ENCODE results near the gene LARP6. TPM values are rescaled to one million over a fixed set of nuclear protein-coding genes. Genes with fewer than 3 reads are reported as not detected.

Gene LARP6
- total and polyA plus RNA-seq, 2 of the 13 experiments (the other 11 are each of a cell fraction or from before 2014, with no cell fraction given): 2.9 to 8.2 TPM

DNA sequence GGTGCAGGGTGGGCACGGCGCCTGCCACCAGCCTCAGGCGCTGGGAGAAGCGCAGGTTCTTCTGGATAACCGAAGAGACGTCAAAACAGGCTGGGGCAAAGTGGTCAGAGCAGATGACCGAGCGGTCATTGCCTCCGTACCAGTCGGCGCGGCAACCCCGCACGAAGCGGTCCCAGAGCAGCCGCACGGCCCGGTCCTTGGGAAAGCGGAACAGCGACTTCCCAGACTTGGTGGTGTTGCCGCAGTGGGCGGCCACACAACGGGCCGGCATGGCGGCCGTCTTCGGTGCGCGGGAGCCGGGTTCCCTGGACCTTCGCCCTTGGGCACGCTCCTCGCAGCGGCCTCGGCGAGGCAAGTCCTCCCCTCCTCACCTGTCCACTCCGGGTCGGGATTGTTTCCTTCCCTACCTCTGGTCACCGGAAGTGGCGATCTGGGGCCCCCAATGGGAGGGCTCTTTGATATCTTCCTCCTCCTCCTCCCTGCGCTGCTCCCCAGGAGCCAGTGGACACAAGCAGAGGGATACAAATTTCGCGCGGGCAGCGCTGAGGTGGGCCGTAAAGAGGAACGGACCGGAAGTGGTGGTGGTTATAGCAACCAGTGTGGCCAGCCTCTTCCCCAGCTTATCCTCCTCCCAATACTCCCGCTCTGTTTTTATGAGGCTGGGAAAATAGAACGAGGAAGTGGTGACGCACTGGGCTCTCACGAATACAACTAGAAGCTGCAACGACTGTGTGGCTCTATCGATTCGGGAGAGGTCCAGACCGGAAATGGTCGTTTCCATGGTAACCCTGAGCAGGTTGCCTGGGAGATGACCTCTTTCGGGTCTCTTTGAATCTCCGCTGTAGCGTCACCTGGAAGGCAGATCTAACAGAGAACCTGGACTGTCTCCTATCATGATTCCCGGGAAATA lies 38.3 kb upstream of the LARP6 start, which contains the start of the genes LRRC49 and THAP10 (continued):
- TF ChIP-seq, protein P1, sequence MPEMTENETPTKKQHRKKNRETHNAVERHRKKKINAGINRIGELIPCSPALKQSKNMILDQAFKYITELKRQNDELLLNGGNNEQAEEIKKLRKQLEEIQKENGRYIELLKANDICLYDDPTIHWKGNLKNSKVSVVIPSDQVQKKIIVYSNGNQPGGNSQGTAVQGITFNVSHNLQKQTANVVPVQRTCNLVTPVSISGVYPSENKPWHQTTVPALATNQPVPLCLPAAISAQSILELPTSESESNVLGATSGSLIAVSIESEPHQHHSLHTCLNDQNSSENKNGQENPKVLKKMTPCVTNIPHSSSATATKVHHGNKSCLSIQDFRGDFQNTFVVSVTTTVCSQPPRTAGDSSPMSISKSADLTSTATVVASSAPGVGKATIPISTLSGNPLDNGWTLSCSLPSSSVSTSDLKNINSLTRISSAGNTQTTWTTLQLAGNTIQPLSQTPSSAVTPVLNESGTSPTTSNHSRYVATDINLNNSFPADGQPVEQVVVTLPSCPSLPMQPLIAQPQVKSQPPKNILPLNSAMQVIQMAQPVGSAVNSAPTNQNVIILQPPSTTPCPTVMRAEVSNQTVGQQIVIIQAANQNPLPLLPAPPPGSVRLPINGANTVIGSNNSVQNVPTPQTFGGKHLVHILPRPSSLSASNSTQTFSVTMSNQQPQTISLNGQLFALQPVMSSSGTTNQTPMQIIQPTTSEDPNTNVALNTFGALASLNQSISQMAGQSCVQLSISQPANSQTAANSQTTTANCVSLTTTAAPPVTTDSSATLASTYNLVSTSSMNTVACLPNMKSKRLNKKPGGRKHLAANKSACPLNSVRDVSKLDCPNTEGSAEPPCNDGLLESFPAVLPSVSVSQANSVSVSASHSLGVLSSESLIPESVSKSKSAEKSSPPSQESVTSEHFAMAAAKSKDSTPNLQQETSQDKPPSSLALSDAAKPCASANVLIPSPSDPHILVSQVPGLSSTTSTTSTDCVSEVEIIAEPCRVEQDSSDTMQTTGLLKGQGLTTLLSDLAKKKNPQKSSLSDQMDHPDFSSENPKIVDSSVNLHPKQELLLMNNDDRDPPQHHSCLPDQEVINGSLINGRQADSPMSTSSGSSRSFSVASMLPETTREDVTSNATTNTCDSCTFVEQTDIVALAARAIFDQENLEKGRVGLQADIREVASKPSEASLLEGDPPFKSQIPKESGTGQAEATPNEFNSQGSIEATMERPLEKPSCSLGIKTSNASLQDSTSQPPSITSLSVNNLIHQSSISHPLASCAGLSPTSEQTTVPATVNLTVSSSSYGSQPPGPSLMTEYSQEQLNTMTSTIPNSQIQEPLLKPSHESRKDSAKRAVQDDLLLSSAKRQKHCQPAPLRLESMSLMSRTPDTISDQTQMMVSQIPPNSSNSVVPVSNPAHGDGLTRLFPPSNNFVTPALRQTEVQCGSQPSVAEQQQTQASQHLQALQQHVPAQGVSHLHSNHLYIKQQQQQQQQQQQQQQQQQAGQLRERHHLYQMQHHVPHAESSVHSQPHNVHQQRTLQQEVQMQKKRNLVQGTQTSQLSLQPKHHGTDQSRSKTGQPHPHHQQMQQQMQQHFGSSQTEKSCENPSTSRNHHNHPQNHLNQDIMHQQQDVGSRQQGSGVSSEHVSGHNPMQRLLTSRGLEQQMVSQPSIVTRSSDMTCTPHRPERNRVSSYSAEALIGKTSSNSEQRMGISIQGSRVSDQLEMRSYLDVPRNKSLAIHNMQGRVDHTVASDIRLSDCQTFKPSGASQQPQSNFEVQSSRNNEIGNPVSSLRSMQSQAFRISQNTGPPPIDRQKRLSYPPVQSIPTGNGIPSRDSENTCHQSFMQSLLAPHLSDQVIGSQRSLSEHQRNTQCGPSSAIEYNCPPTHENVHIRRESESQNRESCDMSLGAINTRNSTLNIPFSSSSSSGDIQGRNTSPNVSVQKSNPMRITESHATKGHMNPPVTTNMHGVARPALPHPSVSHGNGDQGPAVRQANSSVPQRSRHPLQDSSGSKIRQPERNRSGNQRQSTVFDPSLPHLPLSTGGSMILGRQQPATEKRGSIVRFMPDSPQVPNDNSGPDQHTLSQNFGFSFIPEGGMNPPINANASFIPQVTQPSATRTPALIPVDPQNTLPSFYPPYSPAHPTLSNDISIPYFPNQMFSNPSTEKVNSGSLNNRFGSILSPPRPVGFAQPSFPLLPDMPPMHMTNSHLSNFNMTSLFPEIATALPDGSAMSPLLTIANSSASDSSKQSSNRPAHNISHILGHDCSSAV (CRISPR knock-in tag; IDR thresholded peaks at IDR 0.05; ENCODE audit: borderline replicate concordance): no peak
- no peak for TF ChIP-seq CEBPB (IDR thresholded peaks at IDR 0.05; ENCODE audit: borderline replicate concordance, low read depth, low read length)
- TF ChIP-seq, protein P2, sequence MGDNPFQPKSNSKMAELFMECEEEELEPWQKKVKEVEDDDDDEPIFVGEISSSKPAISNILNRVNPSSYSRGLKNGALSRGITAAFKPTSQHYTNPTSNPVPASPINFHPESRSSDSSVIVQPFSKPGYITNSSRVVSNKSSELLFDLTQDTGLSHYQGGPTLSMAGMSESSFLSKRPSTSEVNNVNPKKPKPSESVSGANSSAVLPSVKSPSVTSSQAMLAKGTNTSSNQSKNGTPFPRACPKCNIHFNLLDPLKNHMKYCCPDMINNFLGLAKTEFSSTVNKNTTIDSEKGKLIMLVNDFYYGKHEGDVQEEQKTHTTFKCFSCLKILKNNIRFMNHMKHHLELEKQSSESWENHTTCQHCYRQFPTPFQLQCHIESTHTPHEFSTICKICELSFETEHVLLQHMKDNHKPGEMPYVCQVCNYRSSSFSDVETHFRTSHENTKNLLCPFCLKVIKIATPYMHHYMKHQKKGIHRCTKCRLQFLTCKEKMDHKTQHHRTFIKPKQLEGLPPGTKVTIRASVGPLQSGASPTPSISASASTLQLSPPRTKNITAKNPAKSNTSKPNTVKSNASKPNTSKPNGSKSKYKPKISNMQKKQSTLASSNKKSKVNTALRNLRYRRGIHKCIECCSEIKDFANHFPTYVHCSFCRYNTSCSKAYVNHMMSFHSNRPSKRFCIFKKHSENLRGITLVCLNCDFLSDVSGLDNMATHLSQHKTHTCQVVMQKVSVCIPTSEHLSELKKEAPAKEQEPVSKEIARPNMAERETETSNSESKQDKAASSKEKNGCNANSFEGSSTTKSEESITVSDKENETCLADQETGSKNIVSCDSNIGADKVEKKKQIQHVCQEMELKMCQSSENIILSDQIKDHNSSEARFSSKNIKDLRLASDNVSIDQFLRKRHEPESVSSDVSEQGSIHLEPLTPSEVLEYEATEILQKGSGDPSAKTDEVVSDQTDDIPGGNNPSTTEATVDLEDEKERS (CRISPR knock-in tag; IDR thresholded peaks at IDR 0.05): 0 out of 2 replicates have a peak, but pooled peaks have one; percentile 52
- no peak for TF ChIP-seq ARID2 (CRISPR knock-in tag; IDR thresholded peaks at IDR 0.05; ENCODE audit: borderline replicate concordance)
- 0 out of 2 replicates have a peak, but pooled peaks have one; percentile 76 for TF ChIP-seq ZNF468 (CRISPR knock-in tag; IDR thresholded peaks at IDR 0.05)
- no peak for TF ChIP-seq ZNF562 (CRISPR knock-in tag; IDR thresholded peaks at IDR 0.05; ENCODE audit: borderline replicate concordance)
- no peak for TF ChIP-seq ETV6 (CRISPR knock-in tag; conservative IDR thresholded peaks at IDR 0.05)
- TF ChIP-seq ZNF253 (CRISPR knock-in tag; IDR thresholded peaks at IDR 0.05; ENCODE audit: borderline replicate concordance): no peak; the same call in 1 of the 2 replicates
- TF ChIP-seq, protein P3, sequence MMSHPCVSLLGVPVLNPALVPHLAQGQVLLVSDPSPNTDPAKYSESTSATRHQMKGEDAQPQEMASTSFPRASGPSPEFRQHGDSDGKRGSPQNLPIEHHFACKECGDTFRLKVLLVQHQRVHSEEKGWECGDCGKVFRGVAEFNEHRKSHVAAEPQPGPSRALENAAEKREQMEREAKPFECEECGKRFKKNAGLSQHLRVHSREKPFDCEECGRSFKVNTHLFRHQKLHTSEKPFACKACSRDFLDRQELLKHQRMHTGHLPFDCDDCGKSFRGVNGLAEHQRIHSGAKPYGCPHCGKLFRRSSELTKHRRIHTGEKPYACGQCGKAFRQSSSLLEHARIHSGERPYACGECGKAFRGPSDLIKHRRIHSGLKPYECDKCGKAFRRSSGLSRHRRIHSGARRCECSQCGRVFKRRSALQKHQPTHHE (CRISPR knock-in tag; IDR thresholded peaks at IDR 0.05; ENCODE audit: borderline replicate concordance): no peak
- TF ChIP-seq, protein P4, sequence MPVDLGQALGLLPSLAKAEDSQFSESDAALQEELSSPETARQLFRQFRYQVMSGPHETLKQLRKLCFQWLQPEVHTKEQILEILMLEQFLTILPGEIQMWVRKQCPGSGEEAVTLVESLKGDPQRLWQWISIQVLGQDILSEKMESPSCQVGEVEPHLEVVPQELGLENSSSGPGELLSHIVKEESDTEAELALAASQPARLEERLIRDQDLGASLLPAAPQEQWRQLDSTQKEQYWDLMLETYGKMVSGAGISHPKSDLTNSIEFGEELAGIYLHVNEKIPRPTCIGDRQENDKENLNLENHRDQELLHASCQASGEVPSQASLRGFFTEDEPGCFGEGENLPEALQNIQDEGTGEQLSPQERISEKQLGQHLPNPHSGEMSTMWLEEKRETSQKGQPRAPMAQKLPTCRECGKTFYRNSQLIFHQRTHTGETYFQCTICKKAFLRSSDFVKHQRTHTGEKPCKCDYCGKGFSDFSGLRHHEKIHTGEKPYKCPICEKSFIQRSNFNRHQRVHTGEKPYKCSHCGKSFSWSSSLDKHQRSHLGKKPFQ (CRISPR knock-in tag; IDR thresholded peaks at IDR 0.05; ENCODE audit: insufficient replicate concordance): no peak
- TF ChIP-seq ADNP (CRISPR knock-in tag; IDR thresholded peaks at IDR 0.05): no peak
- no peak for TF ChIP-seq ZNF891 (CRISPR knock-in tag; IDR thresholded peaks at IDR 0.05)
- TF ChIP-seq THAP11 (CRISPR knock-in tag; IDR thresholded peaks at IDR 0.05): peak; percentile 90
